Endothelial cell of umbilical vein (primary cell): ENCODE results near the gene UBE2K.

ENCODE experiments used
- CTCF ChIP-seq, 2 donors: IDR thresholded peaks; 1 replicate in 1 of 2; 2 replicates in 1 of 2; pipeline ENCODE4 v1.5.1; 2011; ENCODE audit warnings: low read length in 2 of 2, mild to moderate bottlenecking in 2 of 2, moderate library complexity in 2 of 2, control low read depth in 1 of 2, inconsistent platforms in 1 of 2, low read depth in 1 of 2; ENCODE audit not compliant: insufficient read depth in 1 of 2; ENCODE audit errors: extremely low read depth in 1 of 2
- EZH2 ChIP-seq: IDR thresholded peaks from 2 replicates; pipeline ENCODE4 v1.6.1; 2012; ENCODE audit warnings: borderline replicate concordance, low read depth, mild to moderate bottlenecking, moderate library complexity, low read length, inconsistent platforms; ENCODE audit not compliant: severe bottlenecking
- POLR2A ChIP-seq: IDR thresholded peaks from 2 replicates; pipeline ENCODE4 v1.6.1; 2012; ENCODE audit warnings: low read depth, mild to moderate bottlenecking, control low read depth, low read length
- POLR2AphosphoS5 ChIP-seq: IDR thresholded peaks from 2 replicates; pipeline ENCODE4 v1.6.1; 2012; ENCODE audit warnings: low read depth, mild to moderate bottlenecking, control low read depth, low read length, moderate library complexity; ENCODE audit not compliant: insufficient read depth

GRCh38 chr4:39759569-39759968 is 61.6 kb downstream of the UBE2K start:
- TF ChIP-seq CTCF (IDR thresholded peaks at IDR 0.05; ENCODE audit: extremely low read depth in 1 of 2, insufficient read depth in 1 of 2, low read depth in 1 of 2, low read length in 2 of 2), result no peak
- no peak for TF ChIP-seq POLR2AphosphoS5
- no peak for TF ChIP-seq EZH2
- TF ChIP-seq POLR2A, result no peak
